ENCODE measurements around the gene AKAP12.

The AKAP12 gene, protein sequence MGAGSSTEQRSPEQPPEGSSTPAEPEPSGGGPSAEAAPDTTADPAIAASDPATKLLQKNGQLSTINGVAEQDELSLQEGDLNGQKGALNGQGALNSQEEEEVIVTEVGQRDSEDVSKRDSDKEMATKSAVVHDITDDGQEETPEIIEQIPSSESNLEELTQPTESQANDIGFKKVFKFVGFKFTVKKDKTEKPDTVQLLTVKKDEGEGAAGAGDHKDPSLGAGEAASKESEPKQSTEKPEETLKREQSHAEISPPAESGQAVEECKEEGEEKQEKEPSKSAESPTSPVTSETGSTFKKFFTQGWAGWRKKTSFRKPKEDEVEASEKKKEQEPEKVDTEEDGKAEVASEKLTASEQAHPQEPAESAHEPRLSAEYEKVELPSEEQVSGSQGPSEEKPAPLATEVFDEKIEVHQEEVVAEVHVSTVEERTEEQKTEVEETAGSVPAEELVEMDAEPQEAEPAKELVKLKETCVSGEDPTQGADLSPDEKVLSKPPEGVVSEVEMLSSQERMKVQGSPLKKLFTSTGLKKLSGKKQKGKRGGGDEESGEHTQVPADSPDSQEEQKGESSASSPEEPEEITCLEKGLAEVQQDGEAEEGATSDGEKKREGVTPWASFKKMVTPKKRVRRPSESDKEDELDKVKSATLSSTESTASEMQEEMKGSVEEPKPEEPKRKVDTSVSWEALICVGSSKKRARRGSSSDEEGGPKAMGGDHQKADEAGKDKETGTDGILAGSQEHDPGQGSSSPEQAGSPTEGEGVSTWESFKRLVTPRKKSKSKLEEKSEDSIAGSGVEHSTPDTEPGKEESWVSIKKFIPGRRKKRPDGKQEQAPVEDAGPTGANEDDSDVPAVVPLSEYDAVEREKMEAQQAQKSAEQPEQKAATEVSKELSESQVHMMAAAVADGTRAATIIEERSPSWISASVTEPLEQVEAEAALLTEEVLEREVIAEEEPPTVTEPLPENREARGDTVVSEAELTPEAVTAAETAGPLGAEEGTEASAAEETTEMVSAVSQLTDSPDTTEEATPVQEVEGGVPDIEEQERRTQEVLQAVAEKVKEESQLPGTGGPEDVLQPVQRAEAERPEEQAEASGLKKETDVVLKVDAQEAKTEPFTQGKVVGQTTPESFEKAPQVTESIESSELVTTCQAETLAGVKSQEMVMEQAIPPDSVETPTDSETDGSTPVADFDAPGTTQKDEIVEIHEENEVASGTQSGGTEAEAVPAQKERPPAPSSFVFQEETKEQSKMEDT (N-terminal part only)

GRCh38 chr6:151239603-151240035 is at the start of gene AKAP12:
AKAP12 (plus strand) TSS chr6:151239967; CDS start chr6:151240563, 596 bp downstream.
- DNase-seq (ENCODE audit: low read depth in 1 of 2, low spot score in 1 of 2): no peak

DNA sequence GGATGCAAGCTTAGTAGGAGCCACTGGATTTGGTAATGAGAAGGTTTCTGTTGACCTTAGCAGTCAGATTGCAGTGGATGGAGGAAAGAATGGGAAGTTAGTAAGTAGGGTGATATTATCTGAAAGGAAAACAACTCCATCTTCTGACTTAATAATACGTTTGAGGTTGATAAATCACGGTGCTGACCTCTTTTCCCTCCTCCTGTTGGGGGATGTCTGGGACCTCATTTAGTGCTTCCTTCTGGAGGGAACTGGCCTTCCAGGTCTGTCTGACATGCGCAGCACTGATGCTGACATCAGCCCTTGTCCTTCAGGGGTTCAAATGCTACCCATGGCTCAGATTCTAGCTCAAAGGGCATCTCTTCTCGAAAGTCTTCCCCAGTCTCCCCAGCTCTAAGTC is 48.2 kb upstream of the AKAP12 start:
- no peak for DNase-seq (ENCODE audit: low read depth in 1 of 2, low spot score in 1 of 2)

DNA sequence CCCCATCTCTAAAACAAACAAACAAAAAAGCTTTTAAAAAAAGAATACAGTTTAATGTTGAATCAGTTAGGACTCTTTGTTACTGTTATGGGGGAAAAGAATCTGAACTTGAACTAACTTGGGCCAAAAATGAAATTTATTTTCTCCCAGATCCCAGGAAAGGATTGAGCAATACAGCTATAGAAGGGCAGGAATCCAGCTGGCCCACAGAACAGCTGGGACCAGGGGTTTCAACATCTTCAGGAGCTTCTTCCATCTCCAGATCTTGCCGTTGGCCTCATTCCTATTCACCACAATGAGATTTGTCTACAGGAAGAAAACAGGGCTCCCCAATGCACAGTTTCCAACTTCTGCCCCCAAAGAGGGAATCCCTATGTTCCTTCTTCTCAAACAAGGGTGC is 43.2 kb upstream of the AKAP12 start:
- DNase-seq (ENCODE audit: low read depth in 1 of 2, low spot score in 1 of 2): no peak

DNA sequence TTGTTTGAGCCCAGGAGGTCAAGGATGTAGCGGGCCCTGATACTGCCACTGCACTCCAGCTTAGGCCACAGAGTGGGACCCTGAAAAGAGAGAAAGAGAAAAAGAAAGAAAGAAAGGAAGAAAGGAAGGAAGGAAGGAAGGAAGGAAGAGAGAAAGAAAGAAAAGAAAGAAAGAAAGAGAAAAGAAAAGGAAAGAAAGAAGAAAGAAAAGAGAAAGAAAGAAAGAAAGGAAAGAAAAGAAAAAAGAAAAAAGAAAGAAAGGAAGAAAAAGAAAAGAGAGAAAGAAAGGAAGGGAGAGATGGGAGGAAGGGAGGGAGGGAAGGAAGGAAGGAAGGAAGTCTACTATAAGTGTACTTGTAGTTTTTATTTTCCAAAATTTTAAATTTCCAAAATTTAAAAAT is 42.2 kb upstream of the AKAP12 start:
- DNase-seq (ENCODE audit: low read depth in 1 of 2, low spot score in 1 of 2): no peak

GRCh38 chr6:151199991-151200390 is 39.8 kb upstream of the AKAP12 start:
- DNase-seq (ENCODE audit: low read depth in 1 of 2, low spot score in 1 of 2): no peak

DNA sequence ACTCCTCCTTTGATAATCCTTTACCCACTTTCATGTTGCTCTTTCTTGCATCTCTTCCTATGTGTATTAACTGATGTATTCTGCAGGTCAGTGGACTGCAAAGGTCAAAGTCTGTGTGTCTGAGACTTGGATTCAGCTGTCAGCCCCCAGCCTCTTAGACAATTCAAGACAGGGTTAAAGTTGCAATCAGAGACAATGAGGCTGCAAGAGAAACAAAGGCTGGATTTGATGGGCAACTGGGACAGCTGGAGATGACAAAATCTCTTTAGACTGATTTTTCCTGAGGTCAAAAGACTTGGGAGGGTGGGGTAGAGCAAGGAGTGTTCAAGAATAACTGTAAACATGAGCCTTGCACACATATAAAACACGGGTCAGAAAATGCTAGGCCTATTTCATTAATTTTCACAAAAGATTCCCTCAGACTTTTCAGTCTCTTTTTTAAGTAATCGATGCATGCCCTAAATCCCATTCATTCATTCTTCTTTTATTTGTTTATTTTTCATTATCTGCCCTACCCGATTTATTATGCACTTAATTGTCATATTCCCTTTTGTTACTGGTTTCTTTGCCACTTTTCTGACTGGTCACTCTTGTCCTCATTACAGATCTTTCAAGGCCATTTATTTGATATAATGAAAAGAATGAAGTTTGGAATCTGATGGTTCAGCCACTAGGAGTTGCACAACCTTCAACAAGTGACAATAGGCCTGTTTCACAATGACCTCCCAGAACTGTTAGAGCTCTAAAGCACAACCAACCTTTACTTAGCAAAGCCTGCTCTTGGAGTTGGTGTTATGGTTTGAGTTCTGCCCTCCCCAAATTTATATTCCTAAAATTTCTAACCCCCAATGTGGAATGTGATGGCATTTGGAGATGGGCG is 33.8 kb upstream of the AKAP12 start:
- no peak for DNase-seq (ENCODE audit: low read depth in 1 of 2, low spot score in 1 of 2)

DNA sequence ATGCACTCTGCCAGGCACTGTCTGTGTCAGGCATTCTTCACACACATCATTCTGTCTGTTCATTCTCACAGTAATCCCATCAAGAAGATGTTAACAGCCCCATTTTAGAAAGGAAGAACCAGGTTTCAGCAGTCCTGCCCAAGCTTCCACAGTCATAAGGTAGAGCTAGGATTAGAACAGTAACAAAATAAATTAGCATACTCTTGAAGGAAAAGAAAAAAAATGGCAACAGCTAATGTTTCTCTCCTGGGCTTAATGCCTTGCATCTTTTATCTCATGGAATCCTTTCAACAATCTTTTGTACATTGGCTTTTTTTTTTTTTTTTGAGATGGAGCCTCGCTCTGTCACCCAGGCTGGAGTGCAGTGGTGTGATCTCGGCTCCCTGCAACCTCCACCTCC is 32.1 kb upstream of the AKAP12 start:
- no peak for DNase-seq (ENCODE audit: low read depth in 1 of 2, low spot score in 1 of 2)

- no peak for DNase-seq (ENCODE audit: low read depth in 1 of 2, low spot score in 1 of 2)
These were observed 30.5 kb upstream of the AKAP12 start for GRCh38 chr6:151209071-151209831.

GRCh38 chr6:151211075-151211474 is 28.7 kb upstream of the AKAP12 start:
- no peak for DNase-seq (ENCODE audit: low read depth in 1 of 2, low spot score in 1 of 2)

- no peak for DNase-seq (ENCODE audit: low read depth in 1 of 2, low spot score in 1 of 2)
These were observed 26.4 kb upstream of the AKAP12 start for GRCh38 chr6:151213352-151213751.

DNA sequence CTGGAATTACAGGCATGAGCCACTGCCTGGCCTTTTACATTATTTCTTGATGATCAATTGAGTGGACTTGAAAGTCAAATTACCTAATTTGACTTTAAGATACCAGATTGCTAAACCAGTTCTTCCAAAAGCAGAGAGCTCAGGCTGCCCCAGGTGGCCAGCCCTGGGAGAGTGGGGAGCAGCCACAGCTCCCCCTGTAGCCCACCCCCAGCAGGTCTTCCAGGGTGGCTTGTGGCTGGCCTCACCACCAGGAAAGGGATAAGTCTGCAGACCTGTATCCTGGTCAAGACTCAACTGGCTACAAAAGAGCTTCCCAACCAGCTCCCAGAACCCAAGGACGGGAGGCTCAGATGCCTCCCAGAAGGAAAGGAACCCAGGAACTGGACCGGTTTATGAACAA is 23.8 kb upstream of the AKAP12 start:
- DNase-seq (ENCODE audit: low read depth in 1 of 2, low spot score in 1 of 2): no peak

- no peak for DNase-seq (ENCODE audit: low read depth in 1 of 2, low spot score in 1 of 2)
These were observed 23.0 kb upstream of the AKAP12 start for GRCh38 chr6:151216804-151217203.

- DNase-seq (ENCODE audit: low read depth in 1 of 2, low spot score in 1 of 2): no peak
These were observed 20.6 kb upstream of the AKAP12 start for GRCh38 chr6:151219192-151219591.

GRCh38 chr6:151224076-151224475 is 15.7 kb upstream of the AKAP12 start:
- DNase-seq (ENCODE audit: low read depth in 1 of 2, low spot score in 1 of 2): no peak

GRCh38 chr6:151225919-151226318 is 13.8 kb upstream of the AKAP12 start:
- no peak for DNase-seq (ENCODE audit: low read depth in 1 of 2, low spot score in 1 of 2)

GRCh38 chr6:151228788-151229400 is 10.9 kb upstream of the AKAP12 start:
- DNase-seq (ENCODE audit: low read depth in 1 of 2, low spot score in 1 of 2): no peak

DNA sequence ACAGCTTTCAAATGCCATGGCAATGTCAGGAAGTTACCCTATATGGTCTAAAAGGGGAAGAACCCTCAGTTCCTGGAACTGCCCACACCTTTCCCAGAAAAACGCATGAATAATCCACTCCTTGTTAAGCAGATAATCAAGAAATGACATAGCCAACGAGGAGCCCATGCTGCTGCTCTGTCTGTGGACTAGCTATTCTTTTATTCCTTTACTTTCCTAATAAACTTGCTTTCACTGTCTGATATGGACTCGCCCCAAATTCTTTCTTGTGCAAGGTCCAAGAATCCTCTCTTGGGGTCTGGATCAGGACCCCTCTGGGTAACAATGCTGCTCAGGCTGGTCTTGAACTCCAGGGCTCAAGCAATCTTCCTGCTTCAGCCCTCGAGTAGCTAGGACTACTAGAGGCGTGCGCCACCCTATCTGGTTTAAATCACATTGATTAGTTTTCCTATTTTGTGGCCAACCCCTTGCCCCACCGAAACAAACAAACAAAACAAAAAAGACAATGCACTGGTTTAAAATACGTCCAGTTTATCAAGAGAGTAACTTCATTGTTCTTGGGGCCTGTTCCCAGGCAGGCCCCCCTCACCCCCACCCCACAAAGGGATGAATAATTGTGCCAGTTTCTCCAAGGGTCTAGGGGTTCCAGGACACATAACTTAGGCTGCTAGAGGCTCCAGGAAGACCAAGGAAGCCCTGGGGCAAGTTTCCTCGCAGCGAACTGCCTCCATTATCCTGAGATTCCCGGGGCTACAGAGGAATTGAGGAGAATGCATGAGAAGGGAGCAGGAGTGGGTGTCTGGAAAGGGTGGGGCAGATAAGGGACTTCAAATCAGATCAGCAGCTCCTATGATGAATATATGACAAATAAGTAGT is 10.1 kb upstream of the AKAP12 start:
- no peak for DNase-seq (ENCODE audit: low read depth in 1 of 2, low spot score in 1 of 2)

GRCh38 chr6:151230277-151230577 is 9.5 kb upstream of the AKAP12 start:
- no peak for DNase-seq (ENCODE audit: low read depth in 1 of 2, low spot score in 1 of 2)
